ENCODE data around the gene CAMKV. TPM values are rescaled to one million over a fixed set of nuclear protein-coding genes. Genes with fewer than 3 reads are reported as not detected.
"Not testable (repeated sequence)": the region's sequence is repeated elsewhere in the genome, so short reads cannot be mapped to it uniquely, and the experiment has no call there.

Gene CAMKV
- total RNA-seq, 1 experiment from 2014 or later = 3.2 TPM

DNA sequence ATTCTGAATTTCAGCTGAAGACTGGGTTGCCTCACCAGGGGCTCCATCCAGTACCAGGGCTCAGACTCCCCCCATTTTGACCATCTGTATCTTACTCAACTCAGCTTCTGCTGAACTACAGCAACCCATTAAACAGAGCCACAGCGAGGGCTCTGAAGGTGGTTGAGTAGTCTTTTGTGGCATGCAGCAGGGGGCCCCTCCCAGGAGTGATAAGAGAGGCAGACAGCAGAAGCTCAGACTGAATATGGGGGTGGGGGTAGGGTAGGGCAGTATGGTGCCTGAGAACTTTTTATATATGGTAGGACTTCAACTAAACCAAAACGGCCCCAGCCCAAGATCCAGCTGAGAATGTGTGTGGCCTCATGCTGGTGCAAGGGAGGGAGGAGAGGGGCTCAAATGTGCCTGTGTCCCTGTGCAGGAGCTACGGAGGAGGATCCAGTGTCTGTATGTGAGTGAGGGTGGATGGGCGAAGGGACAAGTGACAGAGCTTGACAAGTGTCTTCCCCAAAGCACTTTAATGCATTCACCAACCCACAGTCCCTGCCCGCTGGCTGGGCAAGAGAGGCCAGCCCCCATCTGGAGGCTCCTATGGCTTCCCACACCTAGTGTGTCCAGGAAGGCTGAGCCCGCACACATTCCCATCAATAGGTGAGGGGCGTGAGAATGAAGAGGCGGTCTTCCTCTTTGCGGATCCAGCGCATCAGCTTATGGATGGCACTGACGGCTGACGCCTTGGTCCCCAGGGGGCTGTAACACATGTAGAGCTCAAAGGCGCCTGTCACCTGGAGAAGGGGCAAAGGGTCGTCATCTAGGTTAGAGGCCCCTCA is 38.9 kb upstream of the CAMKV start:
- Histone ChIP-seq H2AFZ (ENCODE audit: low read length) (no peak overlapping the region), H3K9ac (ENCODE audit: low read length) (no peak overlapping the region), H3K9me2 (replicated peaks; ENCODE audit: insufficient read depth, low read length) (no peaks in the 10 kb centered on the region), H3K4me1 (ENCODE audit: low read length) (peaks cover 16% of the 10 kb centered on the region), H3K79me2 (ENCODE audit: low read length) (no peaks in the 10 kb centered on the region), H3K4me2 (ENCODE audit: low read depth, low read length, poor library complexity, severe bottlenecking) (no peak overlapping the region), H3K27me3 (ENCODE audit: low read length) (no peaks in the 10 kb centered on the region), H3K4me3 (ENCODE audit: low read length) (no peak overlapping the region), H4K20me1 (ENCODE audit: insufficient read depth, low read depth, low read length) (no peaks in the 10 kb centered on the region), H3K27ac (ENCODE audit: low read length) (no peak overlapping the region), H3K36me3 (ENCODE audit: insufficient read depth, low read length) (no peaks in the 10 kb centered on the region), H3K9me3 (ENCODE audit: low read length) (no peaks in the 10 kb centered on the region)
- no peak for DNase-seq

DNA sequence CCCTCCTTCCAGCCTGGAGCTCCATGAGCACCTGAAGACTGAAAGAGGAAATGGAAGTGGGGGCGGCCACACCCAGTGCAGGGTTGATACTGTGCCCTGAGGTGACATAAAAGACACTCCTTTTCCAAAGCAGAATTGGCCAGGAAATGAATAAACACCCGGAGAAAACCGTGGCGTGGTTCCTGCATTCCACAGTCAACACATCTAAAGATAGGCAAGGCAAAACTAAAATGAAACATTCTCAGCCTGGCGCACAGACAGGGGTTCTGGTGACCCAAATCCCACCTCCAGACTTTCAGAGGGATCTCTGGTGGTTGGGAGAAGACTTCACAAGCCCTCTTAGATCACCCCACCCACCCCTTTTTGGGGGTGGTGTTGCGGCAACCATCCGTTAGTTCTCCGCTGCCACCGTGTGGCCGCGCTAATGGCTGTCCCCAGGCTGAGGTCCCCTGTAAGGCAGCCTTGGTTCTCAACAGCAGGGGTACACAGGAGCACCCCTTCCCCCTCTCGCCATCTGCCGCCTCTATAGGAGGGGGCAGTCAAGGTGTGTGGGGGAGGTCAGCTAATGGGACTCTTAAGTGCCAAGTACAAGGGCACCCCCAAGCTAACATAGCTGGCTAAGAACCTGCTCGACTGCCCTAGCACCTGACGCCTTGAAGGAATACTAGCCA is 36.5 kb upstream of the CAMKV start:
- no peaks in the 10 kb centered on the region for H3K27me3 ChIP-seq (ENCODE audit: low read length)
- peak overlapping the region; percentile 25; the same call in 1 of the 2 replicates for H3K4me3 ChIP-seq (ENCODE audit: low read length)
- peak overlapping the region; percentile 34; the same call in 1 of the 2 replicates for H3K9ac ChIP-seq (ENCODE audit: low read length)
- no peaks in the 10 kb centered on the region for H3K9me3 ChIP-seq (ENCODE audit: low read length)
- no peaks in the 10 kb centered on the region for H3K36me3 ChIP-seq (ENCODE audit: insufficient read depth, low read length)
- no peak overlapping the region for H3K27ac ChIP-seq (ENCODE audit: low read length)
- H3K4me2 ChIP-seq (ENCODE audit: low read depth, low read length, poor library complexity, severe bottlenecking) = peak overlapping the region; percentile 56
- no peaks in the 10 kb centered on the region for H4K20me1 ChIP-seq (ENCODE audit: insufficient read depth, low read depth, low read length)
- no peak overlapping the region for H2AFZ ChIP-seq (ENCODE audit: low read length)
- H3K79me2 ChIP-seq (ENCODE audit: low read length) = no peaks in the 10 kb centered on the region
- H3K4me1 ChIP-seq (ENCODE audit: low read length) = peaks cover 16% of the 10 kb centered on the region
- peak; percentile 81 for DNase-seq
- no peaks in the 10 kb centered on the region for H3K9me2 ChIP-seq (replicated peaks; ENCODE audit: insufficient read depth, low read length)

DNA sequence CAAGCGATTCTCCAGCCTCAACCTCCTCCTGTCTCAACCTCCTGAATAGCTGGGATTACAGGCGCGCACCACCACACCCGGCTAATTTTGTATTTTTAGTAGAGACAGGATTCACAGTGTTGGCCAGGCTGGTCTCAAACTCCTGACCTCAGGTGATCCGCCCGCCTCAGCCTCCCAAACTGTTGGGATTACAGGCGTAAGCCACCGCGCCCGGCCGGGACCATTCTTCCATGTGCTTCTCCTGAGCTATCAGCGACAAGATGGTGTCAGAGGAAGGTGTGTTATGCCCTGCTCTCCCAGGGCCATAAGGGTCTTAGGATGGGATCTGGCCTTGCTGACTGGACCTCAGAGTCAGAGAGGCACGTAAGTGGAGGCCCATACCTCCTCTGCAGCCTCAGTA is 34.7 kb upstream of the CAMKV start:
- not testable (repeated sequence) for H3K9me2 ChIP-seq (replicated peaks; ENCODE audit: insufficient read depth, low read length); H3K9me3 ChIP-seq (ENCODE audit: low read length); H3K79me2 ChIP-seq (ENCODE audit: low read length); H3K27me3 ChIP-seq (ENCODE audit: low read length); H4K20me1 ChIP-seq (ENCODE audit: insufficient read depth, low read depth, low read length); H3K36me3 ChIP-seq (ENCODE audit: insufficient read depth, low read length); H3K27ac ChIP-seq (ENCODE audit: low read length); DNase-seq; H2AFZ ChIP-seq (ENCODE audit: low read length)
- H3K9ac ChIP-seq (ENCODE audit: low read length) = peak overlapping the region; percentile 72; the same call in 1 of the 2 replicates
- peak overlapping the region; percentile 63 for H3K4me2 ChIP-seq (ENCODE audit: low read depth, low read length, poor library complexity, severe bottlenecking)
- H3K4me1 ChIP-seq (ENCODE audit: low read length) = peaks cover 16% of the 10 kb centered on the region
- peak overlapping the region; percentile 67 for H3K4me3 ChIP-seq (ENCODE audit: low read length)

DNA sequence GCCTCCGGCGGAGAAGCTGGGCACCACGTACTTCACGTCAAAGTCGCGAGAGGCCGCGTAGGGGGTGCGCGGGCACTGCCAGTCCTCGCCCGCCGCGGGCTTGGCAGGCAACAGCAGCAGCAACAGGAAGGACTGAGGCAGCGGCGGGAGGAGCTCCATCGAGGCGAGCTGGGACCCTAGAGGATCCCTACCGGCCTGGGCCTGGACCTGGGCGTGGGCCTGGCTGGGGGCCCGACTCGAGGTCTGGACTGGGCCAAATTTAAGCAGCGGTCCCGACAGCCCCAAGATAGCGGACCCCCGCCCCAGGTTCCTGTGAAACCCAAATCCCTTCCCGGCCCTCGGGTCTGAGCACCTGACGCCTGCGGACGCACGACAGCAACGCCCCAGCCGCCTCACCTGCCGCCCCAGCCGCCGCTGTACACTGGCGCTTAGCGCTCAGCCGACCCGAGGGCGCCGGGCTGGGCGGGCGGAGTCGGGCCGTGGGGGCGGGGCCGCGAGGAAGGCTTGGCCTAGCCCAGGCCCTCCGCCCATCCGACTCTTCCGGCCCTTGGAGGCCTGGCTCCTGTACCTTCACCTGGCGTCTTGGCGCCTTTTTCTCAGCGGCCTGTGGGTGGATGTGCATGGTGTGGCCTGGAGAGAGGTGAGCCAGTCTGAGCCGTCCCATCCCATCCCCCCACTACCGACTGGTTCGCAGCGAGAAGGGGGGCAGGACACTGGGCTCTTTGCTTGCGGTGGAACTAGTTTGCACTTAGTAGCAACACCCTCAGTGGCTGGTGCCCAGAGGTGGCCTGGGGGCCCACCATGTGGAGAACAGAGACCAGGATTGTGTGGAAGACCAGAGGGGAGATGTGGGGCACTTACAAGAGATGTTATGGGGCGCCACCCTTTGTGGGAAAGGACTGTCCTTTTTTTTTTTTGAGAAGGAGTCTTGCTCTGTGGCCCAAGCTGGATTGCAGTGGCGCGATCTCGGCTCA is 34.0 kb upstream of the CAMKV start, which contains the start of gene MST1R:
Gene MST1R, minus strand, starts transcription at position 423 of the 974 bp plus-strand sequence. Its CDS starts 264 bp downstream, at position 159.
- Histone ChIP-seq H3K4me3 (ENCODE audit: low read length) (peak within 1 kb of the TSS; percentile 67), H3K27me3 (ENCODE audit: low read length) (no peaks in the 10 kb centered on the region), H3K4me2 (ENCODE audit: low read depth, low read length, poor library complexity, severe bottlenecking) (peak within 1 kb of the TSS; percentile 63), H3K9ac (ENCODE audit: low read length) (peak within 1 kb of the TSS; percentile 72), H3K79me2 (ENCODE audit: low read length) (no peaks in the 10 kb centered on the region), H2AFZ (ENCODE audit: low read length) (peak within 1 kb of the TSS; percentile 53; the same call in 1 of the 2 replicates), H3K36me3 (ENCODE audit: insufficient read depth, low read length) (no peaks in the 10 kb centered on the region), H3K9me3 (ENCODE audit: low read length) (no peaks in the 10 kb centered on the region), H3K27ac (ENCODE audit: low read length) (no peak within 1 kb of the TSS), H3K9me2 (replicated peaks; ENCODE audit: insufficient read depth, low read length) (no peaks in the 10 kb centered on the region), H4K20me1 (ENCODE audit: insufficient read depth, low read depth, low read length) (no peaks in the 10 kb centered on the region), H3K4me1 (ENCODE audit: low read length) (peaks cover 16% of the 10 kb centered on the region)
- DNase-seq = peak; percentile 90

DNA sequence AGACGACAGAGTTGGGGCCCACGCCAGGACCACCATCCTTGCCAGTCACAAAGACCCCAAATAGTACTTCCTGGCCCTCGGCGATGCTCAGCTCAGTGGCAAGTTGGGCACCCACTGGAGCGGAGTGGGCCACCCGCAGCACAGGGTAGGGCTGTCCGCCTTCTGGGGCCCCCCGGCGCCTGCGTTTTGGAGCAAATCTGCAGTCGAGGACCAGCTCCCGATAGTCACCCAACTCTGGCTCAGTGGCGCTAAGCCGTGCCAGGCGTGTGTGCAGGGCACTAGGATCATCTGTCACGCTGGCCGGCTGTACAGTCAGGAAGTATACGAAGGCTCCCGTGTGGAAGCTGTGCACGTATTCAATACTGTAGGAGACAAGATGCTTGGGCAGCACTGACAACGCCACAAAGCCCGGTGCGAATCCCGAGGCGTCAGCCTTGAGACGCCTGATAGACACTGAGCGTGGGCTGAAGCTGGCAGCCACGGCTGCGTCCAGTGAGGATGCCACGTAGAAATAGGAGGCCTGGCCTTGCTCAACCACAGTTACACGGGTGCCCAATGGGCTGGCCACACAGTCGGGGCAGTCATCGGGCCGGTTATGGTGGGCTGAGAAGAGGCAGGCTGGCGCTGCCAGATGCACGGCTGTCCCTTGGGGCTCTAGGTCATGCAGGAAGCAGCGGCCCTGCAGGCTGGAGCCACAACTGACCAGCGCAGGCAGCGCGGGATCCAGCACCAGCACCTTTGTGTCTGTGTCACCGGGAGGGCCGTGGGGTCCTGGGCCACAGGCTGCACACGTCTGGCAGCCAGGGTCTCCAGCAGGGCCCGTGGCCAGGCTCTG is 33.0 kb upstream of the CAMKV start:
- no peak for DNase-seq
- H3K9me3 ChIP-seq (ENCODE audit: low read length) = no peaks in the 10 kb centered on the region
- H3K27me3 ChIP-seq (ENCODE audit: low read length) = no peaks in the 10 kb centered on the region
- H3K9ac ChIP-seq (ENCODE audit: low read length) = no peak overlapping the region
- no peak overlapping the region for H2AFZ ChIP-seq (ENCODE audit: low read length)
- H3K9me2 ChIP-seq (replicated peaks; ENCODE audit: insufficient read depth, low read length) = no peaks in the 10 kb centered on the region
- H3K36me3 ChIP-seq (ENCODE audit: insufficient read depth, low read length) = no peaks in the 10 kb centered on the region
- peaks cover 16% of the 10 kb centered on the region for H3K4me1 ChIP-seq (ENCODE audit: low read length)
- no peaks in the 10 kb centered on the region for H3K79me2 ChIP-seq (ENCODE audit: low read length)
- H3K4me2 ChIP-seq (ENCODE audit: low read depth, low read length, poor library complexity, severe bottlenecking) = no peak overlapping the region
- H4K20me1 ChIP-seq (ENCODE audit: insufficient read depth, low read depth, low read length) = no peaks in the 10 kb centered on the region
- H3K4me3 ChIP-seq (ENCODE audit: low read length) = no peak overlapping the region
- H3K27ac ChIP-seq (ENCODE audit: low read length) = no peak overlapping the region

DNA sequence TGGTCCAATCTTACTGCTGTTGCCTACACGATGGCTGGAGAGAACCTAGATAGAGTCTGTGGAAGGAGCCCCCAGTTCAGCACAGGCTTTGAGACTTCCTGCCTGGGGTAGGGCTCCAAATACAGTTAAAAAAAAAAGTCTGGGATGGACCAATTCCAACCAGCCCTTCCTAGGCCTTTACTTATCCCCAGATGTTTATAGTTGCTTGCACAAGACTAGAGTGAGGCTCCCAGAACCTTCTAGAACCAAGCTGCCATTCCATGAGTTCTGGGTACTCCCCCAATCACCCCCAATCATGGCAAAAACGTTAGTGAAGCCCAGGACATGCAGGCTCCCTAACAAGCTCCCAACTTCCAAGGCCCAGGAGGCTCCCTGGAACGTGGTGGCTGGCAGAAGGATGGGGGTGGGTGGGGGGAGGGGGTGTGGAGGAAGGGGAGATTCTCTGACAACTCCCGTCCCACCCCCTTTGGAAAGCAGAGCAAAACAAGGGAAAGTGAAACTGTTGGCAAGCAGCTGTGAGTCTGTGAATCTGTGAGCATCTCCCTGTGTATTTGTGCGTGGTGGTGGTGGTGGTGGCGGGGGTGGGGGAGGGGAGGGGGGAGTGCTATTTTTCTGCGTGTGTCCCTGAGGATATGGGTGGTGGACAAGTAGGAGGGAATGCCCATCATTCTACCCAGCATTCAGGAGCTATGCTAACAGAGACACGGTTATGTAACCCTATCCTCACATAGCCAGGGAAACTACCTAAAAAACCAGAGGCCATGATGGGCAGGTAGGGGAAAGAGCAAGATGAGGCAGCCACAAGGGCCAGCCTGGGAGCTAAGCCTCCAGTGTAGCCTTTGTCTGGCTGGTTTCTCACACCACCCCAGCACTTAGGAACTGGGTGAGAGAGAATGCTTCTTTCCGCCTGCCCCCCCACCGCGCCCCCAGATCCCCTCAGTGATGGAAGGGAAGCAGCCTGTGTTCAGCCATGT is 31.9 kb upstream of the CAMKV start:
- Histone ChIP-seq H3K9me3 (ENCODE audit: low read length) (no peaks in the 10 kb centered on the region), H3K9ac (ENCODE audit: low read length) (no peak overlapping the region), H3K27me3 (ENCODE audit: low read length) (no peaks in the 10 kb centered on the region), H3K79me2 (ENCODE audit: low read length) (no peaks in the 10 kb centered on the region), H3K27ac (ENCODE audit: low read length) (no peak overlapping the region), H3K9me2 (replicated peaks; ENCODE audit: insufficient read depth, low read length) (no peaks in the 10 kb centered on the region), H2AFZ (ENCODE audit: low read length) (no peak overlapping the region), H3K36me3 (ENCODE audit: insufficient read depth, low read length) (no peaks in the 10 kb centered on the region), H4K20me1 (ENCODE audit: insufficient read depth, low read depth, low read length) (no peaks in the 10 kb centered on the region), H3K4me1 (ENCODE audit: low read length) (peaks cover 16% of the 10 kb centered on the region), H3K4me3 (ENCODE audit: low read length) (no peak overlapping the region), H3K4me2 (ENCODE audit: low read depth, low read length, poor library complexity, severe bottlenecking) (no peak overlapping the region)
- DNase-seq = no peak

All from Karpas-422 (cell line).